Umbilical cord (tissue), 2 donors: ENCODE data around the gene AFP. TPM values are rescaled to one million over a fixed set of nuclear protein-coding genes. Genes with fewer than 3 reads are reported as not detected.
"Not testable (repeated sequence)": the region's sequence is repeated elsewhere in the genome, so short reads cannot be mapped to it uniquely, and the experiment has no call there.

Experiments used
- DNase-seq: peaks from one replicate; pipeline ENCODE4 v3.0.0-alpha.2; 2015; ENCODE audit warnings: low spot score
- total RNA-seq: library from RNA; depleted of rRNA; stranded (reverse); fragments of >200 nt; gene quantifications from one replicate; pipeline ENCODE4 v1.2.3, GENCODE V29; 2014; ENCODE audit warnings: low replicate concordance; ENCODE audit not compliant: insufficient read depth

AFP gene
- 0.72 TPM for total RNA-seq

GRCh38 chr4:73435984-73436383 is at the start of gene AFP:
Gene AFP, plus strand, starts transcription at chr4:73436221. Its CDS starts 42 bp downstream, at chr4:73436263.
- DNase-seq = no peak

GRCh38 chr4:73387552-73387951 is 48.5 kb upstream of the AFP start:
- DNase-seq = no peak

DNA sequence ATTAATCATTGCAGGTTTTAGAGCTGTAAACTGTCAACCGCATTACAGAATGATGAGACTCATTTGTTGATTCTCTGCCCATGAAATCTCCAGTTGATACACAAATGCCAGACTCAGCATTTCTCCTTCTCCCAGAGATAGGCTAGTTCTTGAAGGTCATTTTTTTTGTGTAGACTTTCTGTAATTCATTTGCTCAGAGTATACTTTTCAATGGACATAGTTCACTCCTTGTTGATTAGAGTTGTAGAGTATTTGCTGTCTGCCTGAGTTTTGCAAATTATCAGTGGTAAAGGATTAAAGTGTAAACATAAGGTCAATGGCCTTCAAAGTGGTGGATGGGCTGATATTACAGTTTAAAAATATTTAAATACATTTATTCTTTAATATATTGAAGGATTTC is 47.1 kb upstream of the AFP start:
- DNase-seq = no peak

DNA sequence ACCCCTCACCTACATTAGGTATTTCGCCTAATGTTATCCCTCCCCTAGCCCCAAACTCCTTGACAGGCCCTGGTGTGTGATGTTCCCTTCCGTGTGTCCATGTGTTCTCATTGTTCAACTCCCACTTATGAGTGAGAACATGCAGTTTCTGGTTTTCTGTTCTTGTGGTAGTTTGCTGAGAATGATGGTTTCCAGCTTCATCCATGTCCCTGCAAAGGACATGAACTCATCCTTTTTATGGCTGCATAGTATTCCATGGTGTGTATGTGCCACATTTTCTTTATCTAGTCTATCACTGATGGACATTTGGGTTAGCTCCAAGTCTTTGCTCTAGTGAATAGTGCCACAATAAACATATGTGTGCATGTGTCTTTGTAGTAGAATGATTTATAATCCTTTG is 46.4 kb upstream of the AFP start:
- not testable (repeated sequence) for DNase-seq

DNA sequence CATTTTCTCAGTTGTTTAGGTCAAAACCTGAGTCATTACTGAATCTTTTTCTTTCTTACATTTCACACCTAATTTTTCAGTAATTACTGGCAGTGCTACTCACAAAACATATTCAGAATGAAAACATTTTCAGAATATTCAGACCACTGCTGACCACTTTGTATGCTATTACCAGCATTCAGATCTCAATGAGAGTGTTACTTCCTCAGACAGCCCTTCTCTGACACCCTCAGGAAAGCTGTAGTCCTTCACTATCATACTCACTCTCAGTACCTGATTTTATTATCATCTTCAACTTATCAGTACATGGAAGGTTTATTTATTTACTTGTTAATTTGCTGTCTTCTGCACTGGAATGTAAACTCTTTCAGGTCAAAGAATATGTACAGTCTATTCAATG is 44.2 kb upstream of the AFP start:
- DNase-seq = no peak

- peak; percentile 45 for DNase-seq
Observed at GRCh38 chr4:73392936-73393335, 43.1 kb upstream of the AFP start.

DNA sequence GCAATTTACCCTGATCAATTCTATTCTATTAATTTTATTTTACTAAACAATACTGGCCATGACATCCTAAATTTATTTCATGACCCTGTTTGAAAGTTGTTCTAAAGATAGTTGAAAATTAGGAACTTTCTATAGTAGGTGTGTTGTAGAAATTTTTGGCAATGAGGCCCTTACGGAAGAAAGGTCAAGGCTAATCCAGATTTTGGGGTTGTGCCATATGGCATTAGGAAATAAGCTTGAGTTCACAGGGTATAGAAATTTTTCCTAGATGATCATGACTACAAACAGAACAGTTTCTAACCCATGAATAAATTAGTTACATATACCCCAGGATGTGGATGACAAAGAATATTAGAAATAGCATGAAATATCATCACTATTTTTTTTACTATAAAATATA is 39.7 kb upstream of the AFP start:
- DNase-seq = no peak

DNA sequence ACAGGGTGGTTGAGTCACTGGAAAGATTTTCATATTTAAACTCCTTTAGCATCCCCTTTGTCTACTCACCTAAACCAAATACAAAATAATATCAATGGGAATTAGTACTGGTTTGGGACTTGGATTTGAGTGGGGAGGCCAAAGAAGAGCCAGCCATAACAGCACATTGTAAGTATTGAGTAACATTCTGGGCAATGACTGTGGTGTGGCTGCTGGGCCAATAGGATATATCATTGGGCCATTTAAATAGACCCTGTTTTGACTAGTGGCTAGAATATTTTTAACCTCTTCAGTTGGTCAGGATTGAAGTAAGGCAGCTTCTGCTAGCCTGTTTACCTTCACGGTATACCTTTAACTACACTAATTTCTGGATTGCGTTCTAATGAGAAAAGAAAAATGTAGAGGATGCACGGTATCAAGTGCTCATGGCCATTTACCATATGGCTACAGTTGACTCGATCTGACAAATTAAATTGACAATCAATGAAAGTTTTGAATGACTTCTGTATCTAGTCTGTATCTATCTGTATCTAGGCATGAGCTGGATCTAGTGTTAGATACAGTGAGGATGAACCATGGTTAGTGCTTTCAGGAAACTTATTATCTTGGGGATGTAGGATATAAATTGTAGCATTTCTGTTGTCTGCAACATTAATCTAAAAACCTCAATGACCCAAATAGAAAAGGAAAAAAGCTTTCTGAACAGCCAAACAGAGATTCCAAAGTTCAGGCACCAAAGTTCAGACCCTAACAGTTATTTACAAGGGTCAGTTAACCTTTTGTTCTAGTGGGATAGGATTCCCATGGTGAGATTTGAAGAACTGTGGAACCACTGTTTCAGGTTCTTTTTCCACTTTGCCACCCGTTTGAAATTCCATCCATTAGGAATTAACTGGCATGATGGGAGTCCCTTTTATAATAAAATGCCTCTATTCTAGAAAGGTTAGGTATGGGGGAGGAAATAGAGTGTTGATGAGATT is 38.7 kb upstream of the AFP start:
- DNase-seq = no peak

GRCh38 chr4:73401412-73401811 is 34.6 kb upstream of the AFP start:
- DNase-seq = no peak

DNA sequence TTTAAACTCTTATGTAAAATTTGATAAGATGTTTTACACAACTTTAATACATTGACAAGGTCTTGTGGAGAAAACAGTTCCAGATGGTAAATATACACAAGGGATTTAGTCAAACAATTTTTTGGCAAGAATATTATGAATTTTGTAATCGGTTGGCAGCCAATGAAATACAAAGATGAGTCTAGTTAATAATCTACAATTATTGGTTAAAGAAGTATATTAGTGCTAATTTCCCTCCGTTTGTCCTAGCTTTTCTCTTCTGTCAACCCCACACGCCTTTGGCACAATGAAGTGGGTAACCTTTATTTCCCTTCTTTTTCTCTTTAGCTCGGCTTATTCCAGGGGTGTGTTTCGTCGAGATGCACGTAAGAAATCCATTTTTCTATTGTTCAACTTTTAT is 32.0 kb upstream of the AFP start, which contains the start of gene ALB:
TSS of gene ALB (plus strand) at position 246 of the 400 bp plus-strand sequence. CDS start at position 287, 41 bp downstream.
- DNase-seq = no peak

DNA sequence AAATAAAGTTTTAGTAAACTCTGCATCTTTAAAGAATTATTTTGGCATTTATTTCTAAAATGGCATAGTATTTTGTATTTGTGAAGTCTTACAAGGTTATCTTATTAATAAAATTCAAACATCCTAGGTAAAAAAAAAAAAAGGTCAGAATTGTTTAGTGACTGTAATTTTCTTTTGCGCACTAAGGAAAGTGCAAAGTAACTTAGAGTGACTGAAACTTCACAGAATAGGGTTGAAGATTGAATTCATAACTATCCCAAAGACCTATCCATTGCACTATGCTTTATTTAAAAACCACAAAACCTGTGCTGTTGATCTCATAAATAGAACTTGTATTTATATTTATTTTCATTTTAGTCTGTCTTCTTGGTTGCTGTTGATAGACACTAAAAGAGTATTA is 31.6 kb upstream of the AFP start:
- DNase-seq = no peak

- DNase-seq = no peak
Observed at GRCh38 chr4:73405138-73405537, 30.9 kb upstream of the AFP start.

- no peak for DNase-seq
Observed at GRCh38 chr4:73406548-73406875, 29.5 kb upstream of the AFP start.

DNA sequence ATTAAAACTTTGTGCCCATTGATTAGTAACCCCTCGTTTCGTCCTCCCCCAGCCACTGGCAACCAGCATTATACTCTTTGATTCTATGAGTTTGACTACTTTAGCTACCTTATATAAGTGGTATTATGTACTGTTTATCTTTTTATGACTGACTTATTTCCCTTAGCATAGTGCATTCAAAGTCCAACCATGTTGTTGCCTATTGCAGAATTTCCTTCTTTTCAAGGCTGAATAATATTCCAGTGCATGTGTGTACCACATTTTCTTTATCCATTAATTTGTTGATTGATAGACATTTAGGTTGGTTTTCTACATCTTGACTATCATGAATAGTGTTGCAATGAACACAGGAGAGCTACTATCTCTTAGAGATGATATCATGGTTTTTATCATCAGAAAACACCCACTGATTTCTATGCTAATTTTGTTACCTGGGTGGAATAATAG is 28.8 kb upstream of the AFP start:
- DNase-seq = no peak

DNA sequence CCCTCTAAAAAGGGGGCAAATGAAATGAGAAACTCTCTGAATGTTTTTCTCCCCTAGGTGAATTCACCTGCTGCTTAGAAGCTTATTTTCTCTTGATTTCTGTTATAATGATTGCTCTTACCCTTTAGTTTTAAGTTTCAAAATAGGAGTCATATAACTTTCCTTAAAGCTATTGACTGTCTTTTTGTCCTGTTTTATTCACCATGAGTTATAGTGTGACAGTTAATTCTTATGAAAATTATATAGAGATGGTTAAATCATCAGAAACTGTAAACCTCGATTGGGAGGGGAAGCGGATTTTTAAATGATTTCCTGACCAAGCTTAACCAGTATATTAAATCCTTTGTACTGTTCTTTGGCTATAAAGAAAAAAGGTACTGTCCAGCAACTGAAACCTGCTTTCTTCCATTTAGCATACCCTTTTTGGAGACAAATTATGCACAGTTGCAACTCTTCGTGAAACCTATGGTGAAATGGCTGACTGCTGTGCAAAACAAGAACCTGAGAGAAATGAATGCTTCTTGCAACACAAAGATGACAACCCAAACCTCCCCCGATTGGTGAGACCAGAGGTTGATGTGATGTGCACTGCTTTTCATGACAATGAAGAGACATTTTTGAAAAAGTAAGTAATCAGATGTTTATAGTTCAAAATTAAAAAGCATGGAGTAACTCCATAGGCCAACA is 27.7 kb upstream of the AFP start:
- no peak for DNase-seq

GRCh38 chr4:73409012-73409862 is 26.8 kb upstream of the AFP start:
- no peak for DNase-seq

DNA sequence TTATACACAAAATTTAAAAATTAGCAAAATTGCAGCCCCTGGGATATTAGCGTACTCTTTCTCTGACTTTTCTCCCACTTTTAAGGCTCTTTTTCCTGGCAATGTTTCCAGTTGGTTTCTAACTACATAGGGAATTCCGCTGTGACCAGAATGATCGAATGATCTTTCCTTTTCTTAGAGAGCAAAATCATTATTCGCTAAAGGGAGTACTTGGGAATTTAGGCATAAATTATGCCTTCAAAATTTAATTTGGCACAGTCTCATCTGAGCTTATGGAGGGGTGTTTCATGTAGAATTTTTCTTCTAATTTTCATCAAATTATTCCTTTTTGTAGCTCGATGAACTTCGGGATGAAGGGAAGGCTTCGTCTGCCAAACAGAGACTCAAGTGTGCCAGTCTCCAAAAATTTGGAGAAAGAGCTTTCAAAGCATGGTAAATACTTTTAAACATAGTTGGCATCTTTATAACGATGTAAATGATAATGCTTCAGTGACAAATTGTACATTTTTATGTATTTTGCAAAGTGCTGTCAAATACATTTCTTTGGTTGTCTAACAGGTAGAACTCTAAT is 26.0 kb upstream of the AFP start:
- DNase-seq = no peak

DNA sequence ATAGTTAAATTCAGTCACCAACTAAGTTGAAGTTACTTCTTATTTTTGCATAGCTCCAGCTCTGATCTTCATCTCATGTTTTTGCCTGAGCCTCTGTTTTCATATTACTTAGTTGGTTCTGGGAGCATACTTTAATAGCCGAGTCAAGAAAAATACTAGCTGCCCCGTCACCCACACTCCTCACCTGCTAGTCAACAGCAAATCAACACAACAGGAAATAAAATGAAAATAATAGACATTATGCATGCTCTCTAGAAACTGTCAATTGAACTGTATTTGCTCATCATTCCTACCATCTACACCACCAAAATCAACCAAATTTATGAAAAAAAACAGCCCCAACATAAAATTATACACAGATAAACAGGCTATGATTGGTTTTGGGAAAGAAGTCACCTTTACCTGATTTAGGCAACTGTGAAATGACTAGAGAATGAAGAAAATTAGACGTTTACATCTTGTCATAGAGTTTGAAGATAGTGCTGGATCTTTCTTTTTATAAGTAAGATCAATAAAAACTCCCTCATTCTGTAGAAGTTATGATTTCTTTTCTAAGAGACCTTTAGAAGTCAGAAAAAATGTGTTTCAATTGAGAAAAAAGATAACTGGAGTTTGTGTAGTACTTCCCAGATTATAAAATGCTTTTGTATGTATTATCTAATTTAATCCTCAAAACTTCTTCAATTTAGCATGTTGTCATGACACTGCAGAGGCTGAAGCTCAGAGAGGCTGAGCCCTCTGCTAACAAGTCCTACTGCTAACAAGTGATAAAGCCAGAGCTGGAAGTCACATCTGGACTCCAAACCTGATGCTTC is 24.9 kb upstream of the AFP start:
- DNase-seq = no peak

GRCh38 chr4:73411731-73412414 is 24.1 kb upstream of the AFP start:
- no peak for DNase-seq

- DNase-seq = no peak
Observed at GRCh38 chr4:73413294-73413755, 22.7 kb upstream of the AFP start.
